Right renal cortex interstitium (tissue), 3 donors: ENCODE results near the gene CORIN. TPM values are rescaled to one million over a fixed set of nuclear protein-coding genes. Genes with fewer than 3 reads are reported as not detected.

Source experiments
- DNase-seq, 3 donors: peaks; one replicate each; pipeline ENCODE4 v3.0.0-alpha.2; 2013; ENCODE audit warnings: low read depth in 3 of 3, low spot score in 2 of 3
- polyA plus RNA-seq, 3 donors: library from polyadenylated mRNA; unstranded; fragments of 120-200 nt; gene quantifications; one replicate each; pipeline ENCODE4 v1.2.1, GENCODE V29; 2013; ENCODE audit not compliant: insufficient read length in 3 of 3

The CORIN gene
- polyA plus RNA-seq, 3 donors, result 4.5 to 5.2 (median 5.1) TPM

GRCh38 chr4:47647544-47647943 lies 190.3 kb downstream of the CORIN start:
- no peak for DNase-seq

GRCh38 chr4:47647029-47647428 lies 190.8 kb downstream of the CORIN start:
- DNase-seq, result no peak

- no peak for DNase-seq
These were observed 191.5 kb downstream of the CORIN start for GRCh38 chr4:47646372-47646771.

- DNase-seq, result no peak
These were observed 194.0 kb downstream of the CORIN start for GRCh38 chr4:47643845-47644244.

GRCh38 chr4:47642985-47643760 lies 194.7 kb downstream of the CORIN start:
- DNase-seq, result no peak

- DNase-seq, result no peak
These were observed 195.6 kb downstream of the CORIN start for GRCh38 chr4:47642191-47642830.

GRCh38 chr4:47641755-47642154 lies 196.1 kb downstream of the CORIN start:
- DNase-seq, result no peak

- no peak for DNase-seq
These were observed 197.0 kb downstream of the CORIN start for GRCh38 chr4:47640911-47641310.

- no peak for DNase-seq
These were observed 198.3 kb downstream of the CORIN start for GRCh38 chr4:47639531-47639930.

- no peak for DNase-seq
These were observed 206.7 kb downstream of the CORIN start for GRCh38 chr4:47631161-47631560.

- DNase-seq, result no peak
These were observed 213.8 kb downstream of the CORIN start for GRCh38 chr4:47624031-47624441.

GRCh38 chr4:47621181-47621580 lies 216.7 kb downstream of the CORIN start:
- no peak for DNase-seq

- no peak for DNase-seq
These were observed 218.2 kb downstream of the CORIN start for GRCh38 chr4:47619691-47620090.

GRCh38 chr4:47617607-47618006 lies 220.3 kb downstream of the CORIN start:
- DNase-seq, result no peak

- DNase-seq, result no peak
These were observed 222.5 kb downstream of the CORIN start for GRCh38 chr4:47615385-47615784.

GRCh38 chr4:47612116-47613023 lies 225.5 kb downstream of the CORIN start:
- no peak for DNase-seq

- DNase-seq, result no peak
These were observed 231.4 kb downstream of the CORIN start for GRCh38 chr4:47606482-47606881.

GRCh38 chr4:47598896-47599295 lies 239.0 kb downstream of the CORIN start:
- DNase-seq, result no peak

- no peak for DNase-seq
These were observed 239.5 kb downstream of the CORIN start for GRCh38 chr4:47598320-47598719.

- DNase-seq, result no peak
These were observed 240.2 kb downstream of the CORIN start for GRCh38 chr4:47597696-47598095.

- no peak for DNase-seq
These were observed 247.5 kb downstream of the CORIN start for GRCh38 chr4:47590325-47590724.
